ENCODE data around the gene SNX15.

GRCh38 chr11:64990222-64990923 is 36.9 kb upstream of the SNX15 start:
- TF ChIP-seq, protein P1, sequence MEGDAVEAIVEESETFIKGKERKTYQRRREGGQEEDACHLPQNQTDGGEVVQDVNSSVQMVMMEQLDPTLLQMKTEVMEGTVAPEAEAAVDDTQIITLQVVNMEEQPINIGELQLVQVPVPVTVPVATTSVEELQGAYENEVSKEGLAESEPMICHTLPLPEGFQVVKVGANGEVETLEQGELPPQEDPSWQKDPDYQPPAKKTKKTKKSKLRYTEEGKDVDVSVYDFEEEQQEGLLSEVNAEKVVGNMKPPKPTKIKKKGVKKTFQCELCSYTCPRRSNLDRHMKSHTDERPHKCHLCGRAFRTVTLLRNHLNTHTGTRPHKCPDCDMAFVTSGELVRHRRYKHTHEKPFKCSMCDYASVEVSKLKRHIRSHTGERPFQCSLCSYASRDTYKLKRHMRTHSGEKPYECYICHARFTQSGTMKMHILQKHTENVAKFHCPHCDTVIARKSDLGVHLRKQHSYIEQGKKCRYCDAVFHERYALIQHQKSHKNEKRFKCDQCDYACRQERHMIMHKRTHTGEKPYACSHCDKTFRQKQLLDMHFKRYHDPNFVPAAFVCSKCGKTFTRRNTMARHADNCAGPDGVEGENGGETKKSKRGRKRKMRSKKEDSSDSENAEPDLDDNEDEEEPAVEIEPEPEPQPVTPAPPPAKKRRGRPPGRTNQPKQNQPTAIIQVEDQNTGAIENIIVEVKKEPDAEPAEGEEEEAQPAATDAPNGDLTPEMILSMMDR (IDR thresholded peaks at IDR 0.05) = no peak
- TF ChIP-seq POLR2A (IDR thresholded peaks at IDR 0.05) = no peak
